GM12891 (cell line): ENCODE results near the gene GATAD2B.
"Not testable (repeated sequence)": the region's sequence is repeated elsewhere in the genome, so short reads cannot be mapped to it uniquely, and the experiment has no call there.

Experiments
- DNase-seq: peaks from one replicate; pipeline ENCODE4 v3.0.0; 2011; ENCODE audit warnings: low spot score; ENCODE audit not compliant: insufficient read length
- FAIRE-seq: peaks from 2 replicates; lab custom pipeline; 2011; peaks lifted over from hg19 to GRCh38; lab: Jason Lieb, UNC
- PAX5 ChIP-seq: IDR thresholded peaks from 2 replicates; pipeline ENCODE4 v1.6.1; 2011; ENCODE audit warnings: low read length, moderate library complexity, mild to moderate bottlenecking; ENCODE audit not compliant: insufficient read depth, severe bottlenecking
- POLR2A ChIP-seq: IDR thresholded peaks from 2 replicates; pipeline ENCODE4 v1.6.1; 2011; ENCODE audit warnings: low read depth, low read length, control low read depth
- POLR2AphosphoS5 ChIP-seq: IDR thresholded peaks from 2 replicates; pipeline ENCODE4 v1.6.1; 2011; ENCODE audit warnings: low read depth, low read length, control low read depth
- POU2F2 ChIP-seq: IDR thresholded peaks from 2 replicates; pipeline ENCODE4 v1.6.1; 2011; ENCODE audit warnings: low read depth, mild to moderate bottlenecking, control low read depth, low read length, moderate library complexity
- SPI1 ChIP-seq: IDR thresholded peaks from 2 replicates; pipeline ENCODE4 v1.6.1; 2011; ENCODE audit warnings: low read depth, low read length, control low read depth
- TAF1 ChIP-seq: IDR thresholded peaks from 2 replicates; pipeline ENCODE4 v1.6.1; 2011; ENCODE audit warnings: low read depth, low read length, control low read depth

Gene GATAD2B

DNA sequence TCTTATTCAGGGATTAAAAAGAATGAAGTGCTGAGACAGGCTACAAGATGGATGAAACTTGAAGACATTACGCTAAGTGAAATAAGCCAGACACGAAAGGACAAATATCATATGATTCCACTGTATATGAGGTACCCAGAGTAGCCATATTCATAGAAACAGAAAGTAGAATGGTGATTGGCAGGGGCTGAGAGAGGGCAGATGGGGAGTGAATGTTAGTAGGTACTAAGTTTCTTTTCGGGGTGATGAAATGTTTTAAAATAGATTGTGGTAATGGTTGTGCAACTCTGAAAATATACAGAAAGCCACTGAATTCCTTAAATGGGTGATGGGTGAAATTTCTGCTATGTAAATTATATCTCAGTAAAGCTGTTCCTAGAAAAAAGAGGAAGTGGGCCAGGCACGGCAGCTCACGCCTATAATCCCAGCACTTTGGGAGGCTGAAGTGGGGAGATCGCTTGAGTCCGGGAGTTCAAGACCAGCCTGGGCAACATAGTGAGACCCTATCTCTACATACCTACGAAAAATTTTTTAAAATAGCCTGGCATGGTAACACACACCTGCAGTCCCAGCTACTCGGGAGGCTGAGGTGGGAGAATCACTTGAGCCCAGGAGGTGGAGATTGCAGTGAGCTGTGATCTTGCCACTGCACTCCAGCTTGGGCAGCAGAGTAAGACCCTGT is 131.7 kb downstream of the GATAD2B start:
- FAIRE-seq (peak; percentile 89), DNase-seq (peak; percentile 60)

DNA sequence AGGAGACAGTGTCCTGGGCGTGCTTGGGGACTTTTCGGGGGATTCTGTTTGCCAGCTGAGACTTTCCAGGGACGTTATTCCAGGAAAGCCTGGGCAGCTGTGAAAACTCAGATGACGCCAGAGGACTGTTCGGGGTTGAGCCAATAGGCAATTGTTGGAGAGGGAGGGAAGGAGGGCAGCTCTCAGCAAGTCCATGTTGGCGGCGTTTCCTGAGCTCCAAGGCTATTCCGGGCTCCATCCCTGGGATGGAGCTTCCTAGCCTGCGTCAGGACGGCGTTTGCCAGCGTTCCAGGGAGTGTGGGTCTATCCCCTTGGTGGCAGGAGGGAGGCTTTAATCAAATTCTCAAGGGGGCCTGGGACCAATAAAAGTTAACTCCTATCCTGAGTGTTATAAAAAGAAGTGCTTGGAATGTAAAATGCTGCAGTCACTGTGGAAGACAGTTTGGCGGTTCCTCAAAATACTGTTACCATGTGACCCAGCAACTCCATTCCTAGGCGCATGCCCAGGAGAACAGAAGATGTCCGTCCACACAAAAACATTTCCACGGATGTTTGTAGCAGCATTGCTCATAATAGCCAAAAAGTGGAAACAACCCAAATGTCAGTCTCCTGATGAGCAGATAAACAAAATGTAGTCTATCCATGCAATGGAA is 132.3 kb downstream of the GATAD2B start:
- TF ChIP-seq TAF1 (no peak), POU2F2 (no peak), POLR2A (no peak)
- DNase-seq: no peak
- no peak for FAIRE-seq

More for the DNA sequence above, 131.7 kb downstream of the GATAD2B start:
- TF ChIP-seq SPI1 (peak; percentile 97), POLR2A (no peak)

- DNase-seq: no peak
- peak; percentile 23 for FAIRE-seq
Measured at GRCh38 chr1:153789478-153790034, 133.2 kb downstream of the GATAD2B start.

GRCh38 chr1:153786038-153786790 is 136.6 kb downstream of the GATAD2B start:
- DNase-seq (no peak), FAIRE-seq (peak; percentile 31)
- TF ChIP-seq TAF1 (no peak), POLR2A (no peak), POU2F2 (no peak), PAX5 (no peak), SPI1 (no peak), POLR2AphosphoS5 (no peak)

More at GRCh38 chr1:153789478-153790034, 133.2 kb downstream of the GATAD2B start:
- TF ChIP-seq POLR2AphosphoS5: no peak
- no peak for TF ChIP-seq SPI1
- no peak for TF ChIP-seq PAX5
- TF ChIP-seq POU2F2: no peak
- no peak for TF ChIP-seq TAF1
- no peak for TF ChIP-seq POLR2A

DNA sequence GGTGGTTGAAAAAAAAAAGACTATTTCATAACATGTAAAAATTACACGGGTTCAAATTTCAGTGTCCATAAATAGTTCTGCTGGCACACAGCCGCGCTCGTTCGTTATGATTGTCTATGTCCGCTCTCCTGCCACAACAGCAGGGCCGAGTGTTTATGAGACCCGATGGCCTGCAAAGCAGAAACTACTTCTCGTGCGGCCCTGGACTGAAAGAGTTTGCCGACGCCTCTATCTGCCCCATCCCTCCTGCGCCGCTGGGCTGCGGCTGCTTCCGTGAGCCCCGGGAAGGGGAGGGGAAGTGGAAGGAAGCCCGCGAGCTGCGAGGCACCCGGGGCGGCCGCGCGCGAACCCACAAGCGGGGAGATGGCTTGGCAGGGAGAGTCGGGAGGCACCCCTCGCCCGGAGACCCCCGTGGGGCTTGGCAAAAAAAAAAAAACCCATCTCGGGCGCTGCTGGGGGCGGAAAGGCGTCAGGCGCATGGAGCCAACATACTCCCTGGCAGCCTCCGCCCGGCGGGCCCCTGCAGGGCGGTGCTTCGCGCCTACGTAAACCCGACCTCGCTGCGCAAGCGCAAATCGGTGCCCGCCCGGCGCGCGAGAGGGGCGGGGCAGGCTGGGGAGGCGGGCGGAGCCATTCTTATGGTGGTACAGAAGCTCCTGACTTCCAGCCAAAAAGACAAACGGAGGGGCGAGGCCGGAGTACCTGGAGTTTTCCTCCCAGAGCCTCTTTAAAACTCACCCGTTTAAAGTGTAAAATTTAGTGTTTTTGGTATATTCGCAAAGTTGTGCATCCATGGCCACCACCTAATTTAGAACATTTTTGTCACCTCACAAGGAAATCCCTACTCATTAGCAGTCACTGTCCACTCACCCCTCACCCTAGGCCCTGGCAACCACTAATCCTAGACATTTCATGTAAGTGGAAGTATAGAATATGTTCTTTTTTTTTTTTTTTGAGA is 139.3 kb downstream of the GATAD2B start:
- peak; percentile 77 for TF ChIP-seq SPI1
- TF ChIP-seq POLR2AphosphoS5: peak; percentile 89
- no peak; the same call in 1 of the 2 replicates for TF ChIP-seq POU2F2
- TF ChIP-seq TAF1: no peak
- TF ChIP-seq POLR2A: peak; percentile 81
- TF ChIP-seq PAX5: no peak
- peak; percentile 98 for DNase-seq
- FAIRE-seq: peak; percentile 99

DNA sequence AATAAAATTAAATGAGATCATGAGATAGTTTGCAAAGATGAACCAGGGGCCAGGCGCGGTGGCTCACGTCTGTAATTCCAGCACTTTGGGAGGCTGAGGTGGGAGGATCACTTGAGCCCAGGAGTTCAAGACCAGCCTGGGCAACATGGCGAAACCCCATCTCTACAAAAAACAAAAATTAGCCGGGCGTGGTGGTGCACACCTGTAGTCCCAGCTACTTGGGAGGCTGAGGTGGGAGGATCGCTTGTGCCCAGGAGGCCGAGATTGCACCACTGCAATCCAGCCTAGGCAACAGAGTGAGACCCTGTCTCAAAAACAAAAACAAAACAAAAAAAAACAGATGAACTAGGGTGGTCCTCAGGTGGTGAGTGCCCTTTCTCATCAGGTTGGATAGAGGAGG is 140.1 kb downstream of the GATAD2B start:
- DNase-seq, FAIRE-seq: not testable (repeated sequence)

GRCh38 chr1:153780551-153780950 is 142.2 kb downstream of the GATAD2B start:
- no peak for DNase-seq
- no peak for FAIRE-seq
- no peak for TF ChIP-seq POLR2A
- no peak for TF ChIP-seq POLR2AphosphoS5
- TF ChIP-seq SPI1: no peak
- TF ChIP-seq POU2F2: no peak
- TF ChIP-seq PAX5: no peak
- no peak for TF ChIP-seq TAF1

DNA sequence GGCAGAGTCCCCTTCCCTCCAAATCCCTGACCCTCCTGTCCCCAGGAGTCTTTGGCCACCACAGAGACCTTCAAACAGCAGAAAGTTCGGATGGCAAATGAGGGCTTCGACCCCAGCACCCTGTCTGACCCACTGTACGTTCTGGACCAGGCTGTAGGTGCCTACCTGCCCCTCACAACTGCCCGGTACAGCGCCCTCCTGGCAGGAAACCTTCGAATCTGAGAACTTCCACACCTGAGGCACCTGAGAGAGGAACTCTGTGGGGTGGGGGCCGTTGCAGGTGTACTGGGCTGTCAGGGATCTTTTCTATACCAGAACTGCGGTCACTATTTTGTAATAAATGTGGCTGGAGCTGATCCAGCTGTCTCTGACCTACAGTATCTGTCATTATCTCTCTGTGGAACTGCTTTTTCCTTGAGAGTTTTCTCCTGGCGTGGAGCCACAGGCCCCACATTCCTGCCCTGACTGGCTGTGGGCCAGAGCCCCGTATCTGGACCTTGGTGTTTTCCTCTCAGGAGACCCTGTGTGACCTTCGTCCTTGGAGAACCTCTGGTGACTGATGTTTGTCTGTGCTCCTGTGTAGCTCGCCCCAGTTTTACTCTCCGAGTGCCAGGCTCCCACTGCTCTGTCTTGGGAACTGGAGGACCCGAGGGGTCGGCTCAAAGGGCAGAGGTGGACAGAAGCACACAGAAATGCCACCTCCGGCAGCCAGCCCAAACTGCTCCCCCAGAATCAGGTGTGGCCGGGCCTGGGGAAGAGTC is 142.8 kb downstream of the GATAD2B start:
- TF ChIP-seq PAX5: no peak
- TF ChIP-seq POU2F2: no peak
- DNase-seq: no peak
- FAIRE-seq: no peak
